ENCODE measurements around the gene CPPED1. TPM values are rescaled to one million over a fixed set of nuclear protein-coding genes. Genes with fewer than 3 reads are reported as not detected.
A peak's percentile ranks its signal among the peaks of the same experiment; 100 is the strongest.

Gene CPPED1
- total and polyA plus RNA-seq, 8 donors, result 8.0 to 178 (median 13.1) TPM

DNA sequence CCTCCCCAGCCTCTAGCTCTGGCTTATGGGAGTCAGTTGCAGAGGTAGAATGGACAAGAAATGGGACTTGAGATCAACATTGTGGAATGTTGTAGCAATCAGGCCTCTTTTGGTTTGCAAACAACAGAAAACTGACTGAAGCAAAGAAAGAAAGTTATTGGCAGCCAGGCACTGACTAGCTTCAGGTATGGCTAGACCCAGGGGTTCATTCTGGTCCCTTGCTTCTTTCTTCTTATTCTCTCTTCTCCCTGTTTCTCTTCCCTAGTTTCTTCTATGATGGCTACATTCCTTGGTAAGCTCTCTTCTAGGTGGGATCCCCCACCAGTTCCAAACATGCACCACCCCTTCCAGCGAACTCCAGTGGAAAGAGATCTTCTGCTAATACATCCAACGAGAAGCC is 154.3 kb downstream of the CPPED1 start:
- no peak for DNase-seq
- TF ChIP-seq EP300 (IDR thresholded peaks at IDR 0.05), result no peak
- TF ChIP-seq CTCF (IDR thresholded peaks at IDR 0.05), result no peak
- no peak for TF ChIP-seq POLR2A (IDR thresholded peaks at IDR 0.05)
- TF ChIP-seq POLR2AphosphoS5 (IDR thresholded peaks at IDR 0.05), result no peak
- no peak overlapping the region for H3K4me3 ChIP-seq
- H3K4me1 ChIP-seq, result peaks cover 0 to 6% (median 3%) of the 10 kb centered on the region in 4 donors
- H3K27ac ChIP-seq, result no peak overlapping the region
- no peaks in the 10 kb centered on the region for H3K27me3 ChIP-seq
- no peaks in the 10 kb centered on the region for H3K36me3 ChIP-seq
- WGBS, 5 donors, result 88 to 96% (median 93%) methylated on average over 2 of the region's 2 CpGs
- intact Hi-C loops (cut with DNase I; ENCODE audit: low total_unique reads), result no loop called here
- no peaks in the 10 kb centered on the region for H3K9me3 ChIP-seq

- intact Hi-C loops (cut with DNase I; ENCODE audit: low total_unique reads), result no loop called here
- WGBS, 5 donors, result 16 to 45% (median 24%) methylated on average over 9 to 10 of the region's 10 CpGs
Measured at GRCh38 chr16:12646490-12647274, 157.0 kb downstream of the CPPED1 start.

DNA sequence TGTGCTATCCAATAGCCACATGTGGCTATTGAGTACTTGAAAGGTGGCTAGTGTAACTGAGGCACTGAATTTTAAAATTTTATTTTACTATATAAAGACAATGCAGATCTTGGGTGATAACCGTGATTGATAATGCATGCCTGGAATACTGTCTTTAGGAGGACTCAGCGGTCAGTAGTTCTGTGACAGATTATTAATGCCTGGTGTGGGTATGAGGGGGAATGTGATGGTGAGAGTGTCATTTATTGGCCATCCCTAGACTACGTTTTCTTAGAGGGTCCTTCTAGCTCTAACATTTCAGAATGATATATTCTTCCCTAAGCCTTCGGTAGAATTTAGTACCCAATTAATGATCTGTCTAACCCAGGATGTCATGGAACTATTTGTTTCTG is 157.6 kb downstream of the CPPED1 start:
- intact Hi-C loops (cut with DNase I; ENCODE audit: low total_unique reads), result no loop called here
- H3K27ac ChIP-seq, result no peak overlapping the region
- no peak for DNase-seq
- H3K4me1 ChIP-seq, result peaks cover 0 to 6% (median 3%) of the 10 kb centered on the region in 4 donors
- H3K36me3 ChIP-seq, result no peaks in the 10 kb centered on the region
- no peaks in the 10 kb centered on the region for H3K27me3 ChIP-seq
- no peak overlapping the region for H3K4me3 ChIP-seq
- no peak for TF ChIP-seq POLR2A (IDR thresholded peaks at IDR 0.05)
- TF ChIP-seq POLR2AphosphoS5 (IDR thresholded peaks at IDR 0.05), result no peak
- TF ChIP-seq CTCF (IDR thresholded peaks at IDR 0.05), result no peak
- no peak for TF ChIP-seq EP300 (IDR thresholded peaks at IDR 0.05)
- peaks cover 0 to 10% (median 0%) of the 10 kb centered on the region in 4 donors for H3K9me3 ChIP-seq
- WGBS, 5 donors, result 63 to 78% (median 73%) methylated on average over 4 of the region's 4 CpGs

More at GRCh38 chr16:12646490-12647274, 157.0 kb downstream of the CPPED1 start:
- Histone ChIP-seq H3K9me3 (peaks cover 0 to 10% (median 0%) of the 10 kb centered on the region in 4 donors), H3K4me1 (peaks cover 0 to 6% (median 3%) of the 10 kb centered on the region in 4 donors), H3K27ac (no peak overlapping the region), H3K27me3 (no peaks in the 10 kb centered on the region), H3K4me3 (no peak overlapping the region), H3K36me3 (no peaks in the 10 kb centered on the region)
- TF ChIP-seq POLR2A (IDR thresholded peaks at IDR 0.05) (no peak), CTCF (IDR thresholded peaks at IDR 0.05) (no peak), EP300 (IDR thresholded peaks at IDR 0.05) (no peak), POLR2AphosphoS5 (IDR thresholded peaks at IDR 0.05) (no peak)
- peak; percentile 11 to 63 for DNase-seq

DNA sequence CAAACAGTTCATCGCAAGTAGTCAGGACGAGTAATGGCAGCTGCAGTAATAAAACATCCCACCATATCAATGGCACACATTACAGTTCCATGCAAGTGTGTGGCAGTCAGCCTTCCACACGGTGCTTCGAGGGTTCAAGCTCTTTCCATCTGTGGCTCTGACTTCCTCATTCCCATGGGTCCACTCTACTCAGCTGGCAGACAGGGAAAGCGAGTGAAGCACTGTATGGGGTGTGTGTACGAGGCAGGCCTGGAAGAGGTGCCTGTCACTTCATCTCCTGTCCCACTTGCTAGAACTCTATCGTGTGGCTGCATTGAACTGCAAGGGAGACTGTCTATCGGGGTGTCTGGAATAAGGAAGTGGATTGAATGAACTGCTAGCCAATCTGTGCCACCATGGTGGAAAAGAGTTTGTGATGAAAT is 160.6 kb downstream of the CPPED1 start:
- H3K36me3 ChIP-seq, result no peaks in the 10 kb centered on the region
- TF ChIP-seq CTCF (IDR thresholded peaks at IDR 0.05) (no peak), POLR2A (IDR thresholded peaks at IDR 0.05) (no peak), EP300 (IDR thresholded peaks at IDR 0.05) (no peak), POLR2AphosphoS5 (IDR thresholded peaks at IDR 0.05) (no peak)
- H3K4me1 ChIP-seq, result peaks cover 0 to 6% (median 3%) of the 10 kb centered on the region in 4 donors
- DNase-seq, result no peak
- WGBS, 5 donors, result 85 to 92% (median 88%) methylated on average over 8 of the region's 8 CpGs
- H3K27me3 ChIP-seq, result no peaks in the 10 kb centered on the region
- no peak overlapping the region for H3K27ac ChIP-seq
- intact Hi-C loops (cut with DNase I; ENCODE audit: low total_unique reads), result no loop called here
- peaks cover 0 to 10% (median 0%) of the 10 kb centered on the region in 4 donors for H3K9me3 ChIP-seq
- H3K4me3 ChIP-seq, result no peak overlapping the region

Data from stomach (tissue), 9 donors.